DND-41 (cell line): ENCODE results near the gene FAM168A.

ENCODE experiments used
- ATAC-seq: fragments of 200-7000 bp; cut with Tn5 transposase; 3 replicates; pipeline ENCODE4 v1.9.1; 2021; ENCODE audit warnings: low read depth; ENCODE audit not compliant: insufficient read depth
- DNase-seq: peaks from one replicate; pipeline ENCODE4 v3.0.0-alpha.2; 2020
- H2AFZ ChIP-seq: 2 replicates; pipeline ENCODE4 v1.6.0; 2012; ENCODE audit warnings: low read depth, low read length
- H3K27ac ChIP-seq: 2 replicates; pipeline ENCODE4 v1.5.1; 2012; ENCODE audit warnings: low read length, inconsistent platforms
- H3K27me3 ChIP-seq: fragments of 200-600 bp; sonication (generic); 2 replicates; pipeline ENCODE4 v1.6.0; 2012; ENCODE audit warnings: low read length, mild to moderate bottlenecking, inconsistent platforms; ENCODE audit not compliant: insufficient read depth, poor library complexity
- H3K36me3 ChIP-seq: 2 replicates; pipeline ENCODE4 v1.5.1; 2012; ENCODE audit warnings: low read length, inconsistent platforms; ENCODE audit not compliant: insufficient read depth
- H3K4me1 ChIP-seq: 2 replicates; pipeline ENCODE4 v1.5.1; 2012; ENCODE audit warnings: mild to moderate bottlenecking, low read length; ENCODE audit not compliant: insufficient read depth
- H3K4me2 ChIP-seq: 2 replicates; pipeline ENCODE4 v1.6.0; 2012; ENCODE audit warnings: mild to moderate bottlenecking, moderate library complexity, low read length, inconsistent platforms; ENCODE audit not compliant: insufficient read depth
- H3K4me3 ChIP-seq, 2 experiments: fragments of 200-600 bp in 1 of 2; shearing (Covaris generic) in 1 of 2; 2 replicates each; pipeline ENCODE4 v1.5.1; 2012 to 2016; ENCODE audit warnings: inconsistent platforms in 2 of 2, low read length in 2 of 2, mild to moderate bottlenecking in 2 of 2, low read depth in 1 of 2, moderate library complexity in 1 of 2
- H3K79me2 ChIP-seq: 2 replicates; pipeline ENCODE4 v1.6.0; 2012; ENCODE audit warnings: low read length, inconsistent platforms; ENCODE audit not compliant: insufficient read depth
- H3K9ac ChIP-seq: 2 replicates; pipeline ENCODE4 v1.6.0; 2012; ENCODE audit warnings: low read depth, mild to moderate bottlenecking, inconsistent platforms, low read length, moderate library complexity
- H3K9me3 ChIP-seq: 2 replicates; pipeline ENCODE4 v1.5.1; 2012; ENCODE audit warnings: low read length, moderate library complexity, mild to moderate bottlenecking, inconsistent platforms; ENCODE audit not compliant: insufficient read depth, severe bottlenecking
- H4K20me1 ChIP-seq: 2 replicates; pipeline ENCODE4 v1.6.0; 2012; ENCODE audit warnings: low read length; ENCODE audit not compliant: insufficient read depth
- EZH2 ChIP-seq: IDR thresholded peaks from 3 replicates; pipeline ENCODE4 v1.6.1; 2012; ENCODE audit warnings: borderline replicate concordance, low read depth, mild to moderate bottlenecking, moderate library complexity, low read length, inconsistent platforms; ENCODE audit not compliant: severe bottlenecking
- TF ChIP-seq, protein P1 (sequence below): IDR thresholded peaks from 2 replicates; pipeline ENCODE4 v1.5.1; 2012; ENCODE audit warnings: borderline replicate concordance, low read length, moderate library complexity, mild to moderate bottlenecking; ENCODE audit not compliant: poor library complexity, severe bottlenecking; ENCODE audit errors: extremely low read depth

FAM168A gene

GRCh38 chr11:73536961-73537360, 61.0 kb downstream of the FAM168A start:
- H3K9ac ChIP-seq = no peak overlapping the region
- H3K27ac ChIP-seq = no peak overlapping the region
- no peaks in the 10 kb centered on the region for H4K20me1 ChIP-seq
- TF ChIP-seq EZH2 = no peak
- TF ChIP-seq, protein P1, sequence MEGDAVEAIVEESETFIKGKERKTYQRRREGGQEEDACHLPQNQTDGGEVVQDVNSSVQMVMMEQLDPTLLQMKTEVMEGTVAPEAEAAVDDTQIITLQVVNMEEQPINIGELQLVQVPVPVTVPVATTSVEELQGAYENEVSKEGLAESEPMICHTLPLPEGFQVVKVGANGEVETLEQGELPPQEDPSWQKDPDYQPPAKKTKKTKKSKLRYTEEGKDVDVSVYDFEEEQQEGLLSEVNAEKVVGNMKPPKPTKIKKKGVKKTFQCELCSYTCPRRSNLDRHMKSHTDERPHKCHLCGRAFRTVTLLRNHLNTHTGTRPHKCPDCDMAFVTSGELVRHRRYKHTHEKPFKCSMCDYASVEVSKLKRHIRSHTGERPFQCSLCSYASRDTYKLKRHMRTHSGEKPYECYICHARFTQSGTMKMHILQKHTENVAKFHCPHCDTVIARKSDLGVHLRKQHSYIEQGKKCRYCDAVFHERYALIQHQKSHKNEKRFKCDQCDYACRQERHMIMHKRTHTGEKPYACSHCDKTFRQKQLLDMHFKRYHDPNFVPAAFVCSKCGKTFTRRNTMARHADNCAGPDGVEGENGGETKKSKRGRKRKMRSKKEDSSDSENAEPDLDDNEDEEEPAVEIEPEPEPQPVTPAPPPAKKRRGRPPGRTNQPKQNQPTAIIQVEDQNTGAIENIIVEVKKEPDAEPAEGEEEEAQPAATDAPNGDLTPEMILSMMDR = no peak
- H3K9me3 ChIP-seq = no peaks in the 10 kb centered on the region
- no peak overlapping the region for H3K4me2 ChIP-seq
- H3K4me1 ChIP-seq = peaks cover 34% of the 10 kb centered on the region
- no peak for ATAC-seq
- H3K36me3 ChIP-seq = no peaks in the 10 kb centered on the region
- H3K79me2 ChIP-seq = peaks cover 45% of the 10 kb centered on the region
- no peaks in the 10 kb centered on the region for H3K27me3 ChIP-seq
- no peak overlapping the region for H2AFZ ChIP-seq
- DNase-seq = no peak
- no peak overlapping the region for H3K4me3 ChIP-seq

DNA sequence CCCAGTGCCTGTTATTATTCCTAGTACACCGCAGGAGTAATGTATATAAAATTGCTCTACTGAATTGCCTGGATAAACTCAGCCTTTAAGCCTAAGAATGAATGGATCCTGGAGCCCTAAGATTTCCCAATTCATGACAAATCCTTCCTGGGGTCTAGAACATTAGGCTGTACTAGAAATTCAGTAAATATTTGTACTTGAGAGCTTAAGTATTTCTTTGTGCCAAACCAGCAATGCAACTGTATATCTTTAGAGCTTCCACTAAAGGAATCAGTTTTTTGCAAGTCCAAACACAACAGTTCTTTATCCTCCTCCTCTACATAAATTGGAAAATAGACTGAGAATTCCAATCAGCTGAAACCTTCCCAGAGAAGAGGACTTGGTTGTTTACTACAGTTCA, 65.6 kb downstream of the FAM168A start:
- Histone ChIP-seq H3K79me2 (peaks cover 26% of the 10 kb centered on the region), H2AFZ (no peak overlapping the region), H3K9ac (no peak overlapping the region), H3K36me3 (no peaks in the 10 kb centered on the region), H3K4me3 (no peak overlapping the region), H3K9me3 (no peaks in the 10 kb centered on the region), H3K27me3 (no peaks in the 10 kb centered on the region), H3K4me1 (peaks cover 10% of the 10 kb centered on the region), H4K20me1 (no peaks in the 10 kb centered on the region), H3K4me2 (no peak overlapping the region), H3K27ac (no peak overlapping the region)
- DNase-seq (no peak), ATAC-seq (no peak)
- TF ChIP-seq, protein P1 = no peak
- TF ChIP-seq EZH2 = no peak

DNA sequence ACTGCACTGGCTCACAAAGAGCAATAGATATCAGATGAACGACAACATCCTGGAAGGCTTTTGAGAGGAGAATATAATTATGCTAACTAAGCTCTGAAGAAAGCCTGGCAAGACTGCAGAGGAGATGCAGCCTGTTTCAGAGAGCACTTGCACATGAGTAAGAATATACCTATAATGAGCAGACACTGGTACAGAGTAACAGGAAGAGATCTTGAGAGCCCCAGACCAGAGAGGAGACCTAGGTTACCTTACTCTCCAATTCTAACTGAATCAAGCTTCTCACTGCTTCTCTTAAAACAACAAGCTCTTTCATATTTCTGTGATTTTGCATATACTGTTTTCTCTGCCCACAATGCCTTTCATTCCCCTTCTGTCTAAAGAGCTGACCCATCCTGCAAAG, 66.5 kb downstream of the FAM168A start:
- Histone ChIP-seq H3K9ac (no peak overlapping the region), H3K79me2 (peaks cover 25% of the 10 kb centered on the region), H3K36me3 (no peaks in the 10 kb centered on the region), H4K20me1 (no peaks in the 10 kb centered on the region), H3K9me3 (no peaks in the 10 kb centered on the region), H3K27ac (no peak overlapping the region), H3K4me1 (peaks cover 19% of the 10 kb centered on the region), H3K4me2 (no peak overlapping the region), H3K4me3 (no peak overlapping the region), H3K27me3 (no peaks in the 10 kb centered on the region), H2AFZ (no peak overlapping the region)
- ATAC-seq = no peak
- TF ChIP-seq, protein P1 = no peak
- no peak for TF ChIP-seq EZH2
- no peak for DNase-seq

GRCh38 chr11:73530109-73530508, 67.8 kb downstream of the FAM168A start:
- peaks cover 21% of the 10 kb centered on the region for H3K4me1 ChIP-seq
- TF ChIP-seq, protein P1 = no peak
- no peak for TF ChIP-seq EZH2
- no peaks in the 10 kb centered on the region for H3K9me3 ChIP-seq
- H2AFZ ChIP-seq = no peak overlapping the region
- no peak overlapping the region for H3K9ac ChIP-seq
- H3K27me3 ChIP-seq = no peaks in the 10 kb centered on the region
- no peak for DNase-seq
- peaks cover 17% of the 10 kb centered on the region for H3K79me2 ChIP-seq
- no peaks in the 10 kb centered on the region for H4K20me1 ChIP-seq
- H3K4me3 ChIP-seq = no peak overlapping the region
- no peak for ATAC-seq
- no peak overlapping the region for H3K4me2 ChIP-seq
- no peaks in the 10 kb centered on the region for H3K36me3 ChIP-seq
- H3K27ac ChIP-seq = no peak overlapping the region
